HEK293T (cell line): ENCODE data around the gene RRBP1.

Experiments
- CTCF ChIA-PET: fragments of 350-600 bp; formaldehyde crosslinking; extraction: SDS; loops from one replicate; lab custom pipeline; 2021; ENCODE audit warnings: antibody characterized with exemption, inconsistent platforms; lab: Yijun Ruan, JAX
- POLR2A ChIA-PET: fragments of 350-600 bp; formaldehyde crosslinking; extraction: SDS; loops from one replicate; lab custom pipeline; 2020; ENCODE audit warnings: antibody characterized with exemption, inconsistent platforms; lab: Yijun Ruan, JAX
- DNase-seq: peaks from one replicate; pipeline ENCODE4 v3.0.0; 2012; ENCODE audit warnings: mixed read lengths; ENCODE audit errors: extremely low spot score
- ARNT ChIP-seq: fragments of 450-650 bp; IDR thresholded peaks from 2 replicates; pipeline ENCODE4 v1.6.1; 2017; ENCODE audit warnings: mild to moderate bottlenecking
- BHLHE40 ChIP-seq: fragments of 450-650 bp; IDR thresholded peaks from 2 replicates; pipeline ENCODE4 v1.6.1; 2016; ENCODE audit warnings: mild to moderate bottlenecking, moderate library complexity, borderline replicate concordance
- CTBP1 ChIP-seq: fragments of 450-650 bp; IDR thresholded peaks from 2 replicates; pipeline ENCODE4 v1.6.1; 2016; ENCODE audit warnings: borderline replicate concordance
- ELF4 ChIP-seq: fragments of 450-650 bp; IDR thresholded peaks from 2 replicates; pipeline ENCODE4 v1.6.1; 2017; ENCODE audit warnings: antibody characterized with exemption
- FOXA1 ChIP-seq: fragments of 450-650 bp; IDR thresholded peaks from 2 replicates; pipeline ENCODE4 v1.6.1; 2016; ENCODE audit warnings: mild to moderate bottlenecking
- FOXK2 ChIP-seq: fragments of 450-650 bp; IDR thresholded peaks from 2 replicates; pipeline ENCODE4 v1.6.1; 2016; ENCODE audit warnings: mild to moderate bottlenecking
- FOXM1 ChIP-seq: fragments of 450-650 bp; IDR thresholded peaks from 2 replicates; pipeline ENCODE4 v1.6.1; 2017; ENCODE audit warnings: mild to moderate bottlenecking, borderline replicate concordance
- HDGF ChIP-seq: fragments of 450-650 bp; IDR thresholded peaks from 2 replicates; pipeline ENCODE4 v1.6.1; 2017; ENCODE audit warnings: antibody characterized with exemption, borderline replicate concordance
- L3MBTL2 ChIP-seq: fragments of 450-650 bp; conservative IDR thresholded peaks from 2 replicates; pipeline ENCODE4 v1.6.1; 2016; ENCODE audit warnings: mild to moderate bottlenecking
- LEF1 ChIP-seq: fragments of 450-650 bp; IDR thresholded peaks from 2 replicates; pipeline ENCODE4 v1.6.1; 2017; ENCODE audit warnings: mild to moderate bottlenecking, borderline replicate concordance
- NFRKB ChIP-seq: fragments of 450-650 bp; IDR thresholded peaks from 2 replicates; pipeline ENCODE4 v1.6.1; 2016; ENCODE audit warnings: mild to moderate bottlenecking, moderate library complexity
- PKNOX1 ChIP-seq: fragments of 450-650 bp; IDR thresholded peaks from 2 replicates; pipeline ENCODE4 v1.6.1; 2016
- SP1 ChIP-seq: fragments of 450-650 bp; IDR thresholded peaks from 2 replicates; pipeline ENCODE4 v1.6.1; 2017
- SUZ12 ChIP-seq: fragments of 450-650 bp; IDR thresholded peaks from 2 replicates; pipeline ENCODE4 v1.6.1; 2016; ENCODE audit warnings: mild to moderate bottlenecking
- TARDBP ChIP-seq: fragments of 450-650 bp; IDR thresholded peaks from 2 replicates; pipeline ENCODE4 v1.6.1; 2016
- ZNF384 ChIP-seq: fragments of 450-650 bp; IDR thresholded peaks from 2 replicates; pipeline ENCODE4 v1.6.1; 2016

Gene RRBP1

GRCh38 chr20:17696287-17696686 is 14.2 kb upstream of the RRBP1 start:
- CTCF ChIA-PET = no interaction called here
- no peak for TF ChIP-seq LEF1
- TF ChIP-seq NFRKB = no peak
- no peak for TF ChIP-seq PKNOX1
- no peak for TF ChIP-seq CTBP1
- no peak for TF ChIP-seq HDGF
- no peak for TF ChIP-seq FOXM1
- TF ChIP-seq SUZ12 = no peak
- no peak for TF ChIP-seq ZNF384
- TF ChIP-seq ELF4 = no peak
- TF ChIP-seq TARDBP = no peak
- no peak for TF ChIP-seq L3MBTL2
- no peak for TF ChIP-seq FOXA1
- no peak for TF ChIP-seq FOXK2
- TF ChIP-seq ARNT = no peak
- no peak for TF ChIP-seq BHLHE40
- TF ChIP-seq SP1 = no peak
- POLR2A ChIA-PET = no interaction called here
- no peak for DNase-seq

GRCh38 chr20:17694767-17695166 is 12.7 kb upstream of the RRBP1 start:
- no peak for TF ChIP-seq ZNF384
- no peak for TF ChIP-seq ELF4
- no peak for TF ChIP-seq FOXK2
- TF ChIP-seq ARNT = no peak
- TF ChIP-seq LEF1 = no peak
- TF ChIP-seq FOXM1 = no peak
- no peak for DNase-seq
- POLR2A ChIA-PET = no interaction called here
- CTCF ChIA-PET = no interaction called here

- no peak for DNase-seq
- POLR2A ChIA-PET = no interaction called here
- TF ChIP-seq NFRKB = no peak
- no peak for TF ChIP-seq LEF1
- TF ChIP-seq SUZ12 = no peak
- no peak for TF ChIP-seq TARDBP
- TF ChIP-seq L3MBTL2 = no peak
- TF ChIP-seq ZNF384 = no peak
- no peak for TF ChIP-seq CTBP1
- TF ChIP-seq FOXM1 = no peak
- TF ChIP-seq ELF4 = no peak
- no peak for TF ChIP-seq SP1
- TF ChIP-seq ARNT = no peak
- TF ChIP-seq HDGF = no peak
- TF ChIP-seq FOXK2 = no peak
- TF ChIP-seq FOXA1 = no peak
- CTCF ChIA-PET = interaction anchor here (1.2 kb wide), 1 partner anchor 11 kb away, joined by 5 read pairs; no protein-coding TSS in a partner anchor
These were observed 11.5 kb upstream of the RRBP1 start for GRCh38 chr20:17693444-17694001.

- no peak for DNase-seq
- TF ChIP-seq TARDBP (no peak), SUZ12 (no peak), HDGF (no peak), NFRKB (no peak), ZNF384 (no peak), ARNT (no peak), FOXM1 (no peak), PKNOX1 (no peak), BHLHE40 (no peak), SP1 (no peak), FOXK2 (no peak), FOXA1 (no peak), LEF1 (no peak), CTBP1 (no peak), L3MBTL2 (no peak), ELF4 (no peak)
- CTCF ChIA-PET = interaction anchor here (0.7 to 1.2 kb wide), 2 partner anchors 9 to 11 kb away, joined by 3 to 4 read pairs; partner anchors contain the start of gene RRBP1
- POLR2A ChIA-PET = interaction anchor here (1.8 kb wide), 1 partner anchor 9 kb away, joined by 8 read pairs; the partner anchor contains the start of gene RRBP1
These were observed 9.7 kb upstream of the RRBP1 start for GRCh38 chr20:17691758-17692157.

- ChIA-PET CTCF (interaction anchor here (0.5 kb wide), 1 partner anchor 352 kb away, joined by 3 read pairs; no protein-coding TSS in a partner anchor), POLR2A (no interaction called here)
- no peak for DNase-seq
- no peak for TF ChIP-seq FOXA1
These were observed 8.1 kb upstream of the RRBP1 start for GRCh38 chr20:17690144-17690543.

GRCh38 chr20:17688965-17689364 is 6.9 kb upstream of the RRBP1 start:
- DNase-seq = no peak
- TF ChIP-seq ARNT = no peak
- TF ChIP-seq CTBP1 = no peak
- no peak for TF ChIP-seq HDGF
- no peak for TF ChIP-seq FOXK2
- TF ChIP-seq ELF4 = no peak
- TF ChIP-seq L3MBTL2 = no peak
- no peak for TF ChIP-seq FOXM1
- no peak for TF ChIP-seq SUZ12
- no peak for TF ChIP-seq PKNOX1
- no peak for TF ChIP-seq BHLHE40
- TF ChIP-seq NFRKB = no peak
- TF ChIP-seq FOXA1 = no peak
- no peak for TF ChIP-seq TARDBP
- no peak for TF ChIP-seq ZNF384
- TF ChIP-seq SP1 = no peak
- TF ChIP-seq LEF1 = no peak
- CTCF ChIA-PET = no interaction called here
- POLR2A ChIA-PET = no interaction called here
